Astrocyte of the cerebellum (primary cell): ENCODE data around the gene DLX4.
A peak's percentile ranks its signal among the peaks of the same experiment; 100 is the strongest.

Experiments used
- DNase-seq: peaks from one replicate; pipeline ENCODE4 v3.0.0-alpha.2; 2011; ENCODE audit warnings: low read depth
- H3K4me3 ChIP-seq: 2 replicates; pipeline ENCODE4 v1.5.1; 2011; ENCODE audit warnings: mild to moderate bottlenecking, low read depth, low read length, moderate library complexity
- CTCF ChIP-seq: IDR thresholded peaks from 2 replicates; pipeline ENCODE4 v1.5.1; 2012; ENCODE audit warnings: low read length, low read depth, moderate library complexity, mild to moderate bottlenecking; ENCODE audit errors: missing control alignments
- in situ Hi-C: cut with HindIII; loops from 2 replicates; pipeline ENCODE4 v1.10.0; 2017; ENCODE audit warnings: low sequenced_read_pairs

DLX4 gene

GRCh38 chr17:49990331-49990730, 21.3 kb downstream of the DLX4 start:
- no peak for DNase-seq
- TF ChIP-seq CTCF = no peak
- in situ Hi-C loops = loop anchor here (25.0 kb wide), 1 partner anchor 478 kb away; no protein-coding TSS in a partner anchor
- no peak overlapping the region for H3K4me3 ChIP-seq

- in situ Hi-C loops = loop anchor here (25.0 kb wide), 1 partner anchor 479 kb away; no protein-coding TSS in a partner anchor
- no peak for DNase-seq
- H3K4me3 ChIP-seq = no peak overlapping the region
- no peak for TF ChIP-seq CTCF
These were observed 21.9 kb downstream of the DLX4 start for GRCh38 chr17:49990921-49991320.

- H3K4me3 ChIP-seq = no peak overlapping the region
- no peak for DNase-seq
- TF ChIP-seq CTCF = no peak
- in situ Hi-C loops = loop anchor here (25.0 kb wide), 1 partner anchor 479 kb away; no protein-coding TSS in a partner anchor
These were observed 22.4 kb downstream of the DLX4 start for GRCh38 chr17:49991409-49991808.

GRCh38 chr17:49992191-49992932, 23.4 kb downstream of the DLX4 start:
- H3K4me3 ChIP-seq = no peak overlapping the region
- no peak for TF ChIP-seq CTCF
- in situ Hi-C loops = loop anchor here (25.0 kb wide), 1 partner anchor 480 kb away; no protein-coding TSS in a partner anchor
- DNase-seq = no peak

GRCh38 chr17:49992933-49993422, 24.0 kb downstream of the DLX4 start:
- no peak for DNase-seq
- in situ Hi-C loops = loop anchor here (25.0 kb wide), 1 partner anchor 481 kb away; no protein-coding TSS in a partner anchor
- H3K4me3 ChIP-seq = no peak overlapping the region
- TF ChIP-seq CTCF = no peak

- TF ChIP-seq CTCF = no peak
- DNase-seq = no peak
- in situ Hi-C loops = loop anchor here (25.0 kb wide), 1 partner anchor 481 kb away; no protein-coding TSS in a partner anchor
- peak overlapping the region; percentile 15 for H3K4me3 ChIP-seq
These were observed 24.6 kb downstream of the DLX4 start for GRCh38 chr17:49993423-49994060.
